ENCODE results near the gene CLEC2A. TPM values are rescaled to one million over a fixed set of nuclear protein-coding genes. Genes with fewer than 3 reads are reported as not detected.

Gene CLEC2A
- total and polyA plus RNA-seq, 7 donors: not detected

DNA sequence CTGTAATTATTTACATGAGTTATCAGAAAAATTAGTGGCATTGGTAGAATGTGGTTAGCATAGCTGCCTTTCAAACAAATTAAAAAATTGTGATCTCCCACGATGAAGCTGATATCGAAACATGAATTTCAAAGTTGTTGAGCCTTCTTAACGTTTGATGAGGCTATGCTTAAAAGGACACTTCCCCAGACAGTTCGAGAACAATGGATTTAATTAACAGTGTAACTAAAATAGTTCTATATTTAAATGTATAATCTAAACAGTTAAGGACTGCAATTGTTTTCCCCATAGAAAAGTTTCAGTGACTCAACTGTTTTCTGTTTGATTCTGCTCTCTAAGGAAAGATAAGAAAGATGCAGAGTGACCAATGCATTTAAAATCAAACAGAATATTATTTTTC is 64.6 kb downstream of the CLEC2A start:
- H3K4me1 ChIP-seq: no peaks in the 10 kb centered on the region
- intact Hi-C loops (cut with DNase I): no loop called here
- no peaks in the 10 kb centered on the region for H3K36me3 ChIP-seq
- no peaks in the 10 kb centered on the region for H3K9me3 ChIP-seq
- peak overlapping the region in 2 of 4 donors; percentile 7 to 77 for H3K27ac ChIP-seq
- WGBS, 2 donors: 25 to 70% methylated on average over 4 of the region's 4 CpGs
- TF ChIP-seq EP300 (IDR thresholded peaks at IDR 0.05): no peak
- H3K27me3 ChIP-seq: no peaks in the 10 kb centered on the region
- no peak for DNase-seq
- H3K4me3 ChIP-seq: peak overlapping the region; percentile 3 to 48 (median 28)

DNA sequence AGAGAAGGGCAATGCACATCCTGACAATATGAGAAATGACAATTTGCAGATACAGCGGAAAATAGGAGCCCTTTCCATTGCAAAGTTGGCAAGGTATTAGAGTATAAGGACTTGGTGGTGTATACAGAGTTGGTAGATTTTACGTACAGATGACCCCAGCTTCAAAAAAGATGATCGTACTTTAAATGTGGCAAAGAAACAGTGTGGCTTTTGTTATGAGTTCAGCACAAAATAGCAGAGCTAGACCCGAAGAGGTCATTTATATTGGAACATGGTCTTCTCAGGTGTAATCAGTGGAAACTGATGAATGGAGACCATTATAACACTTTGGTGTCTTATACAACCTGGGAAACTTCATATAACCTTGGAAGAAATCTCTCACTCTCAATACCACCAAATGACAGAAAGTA is 65.3 kb downstream of the CLEC2A start:
- no peaks in the 10 kb centered on the region for H3K4me1 ChIP-seq
- no peak for DNase-seq
- peak overlapping the region in 2 of 4 donors; percentile 3 to 77 for H3K27ac ChIP-seq
- H3K4me3 ChIP-seq: peak overlapping the region in 3 of 4 donors; percentile 14 to 48 (median 43)
- WGBS, 2 donors: 31 to 66% methylated on average over 4 of the region's 4 CpGs
- intact Hi-C loops (cut with DNase I): no loop called here
- no peaks in the 10 kb centered on the region for H3K36me3 ChIP-seq
- no peaks in the 10 kb centered on the region for H3K27me3 ChIP-seq
- H3K9me3 ChIP-seq: no peaks in the 10 kb centered on the region
- no peak for TF ChIP-seq POLR2A (IDR thresholded peaks at IDR 0.05)
- TF ChIP-seq, protein P1, sequence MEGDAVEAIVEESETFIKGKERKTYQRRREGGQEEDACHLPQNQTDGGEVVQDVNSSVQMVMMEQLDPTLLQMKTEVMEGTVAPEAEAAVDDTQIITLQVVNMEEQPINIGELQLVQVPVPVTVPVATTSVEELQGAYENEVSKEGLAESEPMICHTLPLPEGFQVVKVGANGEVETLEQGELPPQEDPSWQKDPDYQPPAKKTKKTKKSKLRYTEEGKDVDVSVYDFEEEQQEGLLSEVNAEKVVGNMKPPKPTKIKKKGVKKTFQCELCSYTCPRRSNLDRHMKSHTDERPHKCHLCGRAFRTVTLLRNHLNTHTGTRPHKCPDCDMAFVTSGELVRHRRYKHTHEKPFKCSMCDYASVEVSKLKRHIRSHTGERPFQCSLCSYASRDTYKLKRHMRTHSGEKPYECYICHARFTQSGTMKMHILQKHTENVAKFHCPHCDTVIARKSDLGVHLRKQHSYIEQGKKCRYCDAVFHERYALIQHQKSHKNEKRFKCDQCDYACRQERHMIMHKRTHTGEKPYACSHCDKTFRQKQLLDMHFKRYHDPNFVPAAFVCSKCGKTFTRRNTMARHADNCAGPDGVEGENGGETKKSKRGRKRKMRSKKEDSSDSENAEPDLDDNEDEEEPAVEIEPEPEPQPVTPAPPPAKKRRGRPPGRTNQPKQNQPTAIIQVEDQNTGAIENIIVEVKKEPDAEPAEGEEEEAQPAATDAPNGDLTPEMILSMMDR (IDR thresholded peaks at IDR 0.05): no peak
- TF ChIP-seq EP300 (IDR thresholded peaks at IDR 0.05): no peak
- no peak for TF ChIP-seq POLR2AphosphoS5 (IDR thresholded peaks at IDR 0.05)

DNA sequence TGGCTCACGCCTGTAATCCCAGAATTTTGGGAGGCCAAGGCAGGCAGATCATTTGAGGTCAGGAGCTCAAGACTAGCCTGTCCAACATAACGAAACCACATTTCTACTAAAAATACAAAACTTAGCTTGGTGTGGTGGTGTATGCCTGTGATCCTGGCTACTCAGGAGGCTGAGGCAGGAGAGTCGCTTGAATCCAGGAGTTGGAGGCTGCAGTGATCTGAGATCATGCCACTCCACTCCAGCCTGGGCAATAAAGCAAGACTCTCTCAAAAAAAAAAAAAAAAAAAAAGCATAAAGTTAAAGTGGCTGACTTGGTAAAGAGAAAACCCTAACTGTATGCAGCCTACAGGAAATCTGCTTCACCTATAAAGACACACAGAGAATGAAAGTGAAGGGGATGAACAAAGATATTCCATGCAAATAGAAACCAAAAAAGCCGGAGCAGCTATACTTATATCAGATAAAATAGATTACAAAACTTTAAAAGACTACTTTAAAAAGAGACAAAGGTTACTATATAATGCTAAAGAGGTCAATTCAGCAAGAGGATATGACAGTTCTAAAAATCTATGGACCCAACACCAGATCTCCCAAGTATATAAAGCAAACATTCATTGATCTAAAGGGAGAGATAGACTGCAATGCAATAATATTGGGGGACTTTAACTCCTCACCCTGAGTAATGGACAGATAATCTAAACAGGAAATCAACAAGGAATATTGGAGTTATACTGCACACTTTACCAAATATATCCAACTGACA is 67.1 kb downstream of the CLEC2A start:
- DNase-seq: no peak
- TF ChIP-seq EP300 (IDR thresholded peaks at IDR 0.05): no peak
- TF ChIP-seq, protein P1 (IDR thresholded peaks at IDR 0.05): no peak
- no peak for TF ChIP-seq POLR2A (IDR thresholded peaks at IDR 0.05)
- no peak for TF ChIP-seq POLR2AphosphoS5 (IDR thresholded peaks at IDR 0.05)
- no peaks in the 10 kb centered on the region for H3K4me1 ChIP-seq
- H3K27ac ChIP-seq: no peak overlapping the region
- peak overlapping the region in 2 of 4 donors; percentile 16 to 22 for H3K4me3 ChIP-seq
- H3K9me3 ChIP-seq: no peaks in the 10 kb centered on the region
- no peaks in the 10 kb centered on the region for H3K27me3 ChIP-seq
- intact Hi-C loops (cut with DNase I): no loop called here
- 51 to 56% methylated on average over 4 of the region's 4 CpGs for WGBS, 2 donors
- no peaks in the 10 kb centered on the region for H3K36me3 ChIP-seq

Other genes with a start within 250 kb of the CLEC2A start
- gene CLECL1, start 199.3 kb downstream of the CLEC2A start, total RNA-seq: not detected
- 1 to 10 TPM in 1 of 3 donors, not detected in 2; 4.5 TPM for gene CLECL1, start 199.3 kb downstream of the CLEC2A start, polyA plus RNA-seq
- gene CD69, start 171.5 kb downstream of the CLEC2A start, total RNA-seq: 1 to 10 TPM; 2.7 to 7.8 (median 3.6) TPM
- 10 to 100 TPM in 1 of 3 donors, 1 to 10 TPM in 2; 2.3 to 31.4 (median 3.0) TPM for gene CD69, start 171.5 kb downstream of the CLEC2A start, polyA plus RNA-seq
- 1 to 10 TPM in 2 of 4 donors, not detected in 2; 2.1 to 2.2 TPM for gene KLRF1, start 104.9 kb downstream of the CLEC2A start, total RNA-seq
- 1 to 10 TPM in 1 of 3 donors, under 1 TPM in 1, not detected in 1; 0.35 to 1.2 TPM for gene KLRF1, start 104.9 kb downstream of the CLEC2A start, polyA plus RNA-seq
- gene CLEC2B, start 63.0 kb downstream of the CLEC2A start, total RNA-seq: 10 to 100 TPM in 3 of 4 donors, 1 to 10 TPM in 1; 7.2 to 19.6 (median 16.4) TPM
- gene CLEC2B, start 63.0 kb downstream of the CLEC2A start, polyA plus RNA-seq: 10 to 100 TPM in 1 of 3 donors, 1 to 10 TPM in 2; 6.0 to 10.8 (median 9.1) TPM
- gene KLRF2, start 50.9 kb downstream of the CLEC2A start, total RNA-seq: not detected
- not detected for gene KLRF2, start 50.9 kb downstream of the CLEC2A start, polyA plus RNA-seq
- gene CLEC12A, start 39.0 kb upstream of the CLEC2A start, total RNA-seq: 1 to 10 TPM in 2 of 4 donors, under 1 TPM in 1, not detected in 1; 0.82 to 8.3 (median 1.4) TPM
- gene CLEC12A, start 39.0 kb upstream of the CLEC2A start, polyA plus RNA-seq: 1 to 10 TPM in 2 of 3 donors, not detected in 1; 2.4 to 2.9 TPM
- not detected for gene CLEC1B, start 66.8 kb upstream of the CLEC2A start, total RNA-seq
- gene CLEC1B, start 66.8 kb upstream of the CLEC2A start, polyA plus RNA-seq: not detected
- not detected for gene CLEC12B, start 78.3 kb upstream of the CLEC2A start, total RNA-seq
- gene CLEC12B, start 78.3 kb upstream of the CLEC2A start, polyA plus RNA-seq: under 1 TPM in 1 of 3 donors, not detected in 2; 0.12 TPM
- gene CLEC9A, start 98.3 kb upstream of the CLEC2A start, total RNA-seq: not detected
- gene CLEC9A, start 98.3 kb upstream of the CLEC2A start, polyA plus RNA-seq: 1 to 10 TPM in 1 of 3 donors, under 1 TPM in 1, not detected in 1; 0.46 to 1.5 TPM
- gene CLEC1A, start 166.6 kb upstream of the CLEC2A start, total RNA-seq: 1 to 10 TPM; 1.1 to 4.8 (median 2.3) TPM
- 1 to 10 TPM in 1 of 3 donors, not detected in 2; 2.0 TPM for gene CLEC1A, start 166.6 kb upstream of the CLEC2A start, polyA plus RNA-seq
- 10 to 100 TPM in 1 of 4 donors, 1 to 10 TPM in 3; 6.1 to 11.1 (median 8.8) TPM for gene CLEC7A, start 197.8 kb upstream of the CLEC2A start, total RNA-seq
- gene CLEC7A, start 197.8 kb upstream of the CLEC2A start, polyA plus RNA-seq: 10 to 100 TPM in 1 of 3 donors, 1 to 10 TPM in 2; 1.8 to 10.2 (median 9.8) TPM
- gene OLR1, start 239.8 kb upstream of the CLEC2A start, total RNA-seq: 1 to 10 TPM in 1 of 4 donors, under 1 TPM in 1, not detected in 2; 0.36 to 3.3 TPM
- gene OLR1, start 239.8 kb upstream of the CLEC2A start, polyA plus RNA-seq: 1 to 10 TPM in 1 of 3 donors, under 1 TPM in 1, not detected in 1; 0.10 to 1.2 TPM
- gene TMEM52B, start 246.7 kb upstream of the CLEC2A start, total RNA-seq: not detected
- 1 to 10 TPM in 1 of 3 donors, under 1 TPM in 1, not detected in 1; 0.12 to 1.2 TPM for gene TMEM52B, start 246.7 kb upstream of the CLEC2A start, polyA plus RNA-seq